ENCODE measurements around the gene APBA1. TPM values are rescaled to one million over a fixed set of nuclear protein-coding genes. Genes with fewer than 3 reads are reported as not detected.
"Not testable (repeated sequence)": the region's sequence is repeated elsewhere in the genome, so short reads cannot be mapped to it uniquely, and the experiment has no call there.

Gene APBA1
- total and polyA plus RNA-seq, 9 of the 15 experiments (the other 6 are each of a cell fraction or from before 2014, with no cell fraction given), result 0.01 to 0.02 TPM; not detected in 7

DNA sequence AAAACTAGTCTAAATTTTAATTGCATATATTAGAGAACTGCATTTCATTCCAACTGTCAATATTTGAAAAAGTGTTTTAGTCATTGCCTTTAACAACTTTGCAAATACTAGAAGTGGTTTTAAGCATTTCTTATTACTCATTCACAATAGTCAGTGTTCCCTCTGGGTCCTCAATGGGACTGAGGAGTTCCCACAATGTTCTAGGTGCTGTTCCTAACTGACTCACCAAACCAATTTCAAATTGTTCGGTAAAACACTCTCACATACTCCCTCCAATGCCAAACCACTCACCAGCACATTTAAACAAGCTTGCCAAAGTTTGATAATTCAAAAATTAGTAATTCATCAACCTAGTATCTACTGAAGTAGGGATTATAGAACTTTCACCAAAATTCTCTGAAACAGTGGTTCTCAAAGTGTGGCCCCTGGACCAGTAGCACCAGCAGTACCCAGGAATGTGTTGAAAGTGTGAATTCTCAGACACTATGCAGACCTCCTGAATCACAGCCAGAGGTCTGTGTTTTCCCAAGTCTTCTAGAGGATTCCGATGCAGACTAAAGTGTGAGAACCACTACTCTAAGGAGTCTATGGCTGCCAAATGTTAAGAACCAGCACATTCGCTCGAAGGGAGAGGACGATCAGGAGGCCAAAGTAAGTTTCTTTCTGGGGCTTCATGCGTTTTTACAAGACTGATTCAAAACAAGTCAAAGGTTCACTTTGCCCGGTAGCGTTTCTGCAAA is 72.8 kb downstream of the APBA1 start:
- no peaks in the 10 kb centered on the region for H4K20me1 ChIP-seq (replicated peaks; ENCODE audit: control insufficient read depth, insufficient read depth, low read length)
- H3K27me3 ChIP-seq (ENCODE audit: control insufficient read depth in 2 of 2, insufficient read depth in 2 of 2, low read length in 2 of 2), result peaks cover 0 to 5% of the 10 kb centered on the region in 2 experiments; a peak in 2 of 5 replicates
- TF ChIP-seq, protein P1, sequence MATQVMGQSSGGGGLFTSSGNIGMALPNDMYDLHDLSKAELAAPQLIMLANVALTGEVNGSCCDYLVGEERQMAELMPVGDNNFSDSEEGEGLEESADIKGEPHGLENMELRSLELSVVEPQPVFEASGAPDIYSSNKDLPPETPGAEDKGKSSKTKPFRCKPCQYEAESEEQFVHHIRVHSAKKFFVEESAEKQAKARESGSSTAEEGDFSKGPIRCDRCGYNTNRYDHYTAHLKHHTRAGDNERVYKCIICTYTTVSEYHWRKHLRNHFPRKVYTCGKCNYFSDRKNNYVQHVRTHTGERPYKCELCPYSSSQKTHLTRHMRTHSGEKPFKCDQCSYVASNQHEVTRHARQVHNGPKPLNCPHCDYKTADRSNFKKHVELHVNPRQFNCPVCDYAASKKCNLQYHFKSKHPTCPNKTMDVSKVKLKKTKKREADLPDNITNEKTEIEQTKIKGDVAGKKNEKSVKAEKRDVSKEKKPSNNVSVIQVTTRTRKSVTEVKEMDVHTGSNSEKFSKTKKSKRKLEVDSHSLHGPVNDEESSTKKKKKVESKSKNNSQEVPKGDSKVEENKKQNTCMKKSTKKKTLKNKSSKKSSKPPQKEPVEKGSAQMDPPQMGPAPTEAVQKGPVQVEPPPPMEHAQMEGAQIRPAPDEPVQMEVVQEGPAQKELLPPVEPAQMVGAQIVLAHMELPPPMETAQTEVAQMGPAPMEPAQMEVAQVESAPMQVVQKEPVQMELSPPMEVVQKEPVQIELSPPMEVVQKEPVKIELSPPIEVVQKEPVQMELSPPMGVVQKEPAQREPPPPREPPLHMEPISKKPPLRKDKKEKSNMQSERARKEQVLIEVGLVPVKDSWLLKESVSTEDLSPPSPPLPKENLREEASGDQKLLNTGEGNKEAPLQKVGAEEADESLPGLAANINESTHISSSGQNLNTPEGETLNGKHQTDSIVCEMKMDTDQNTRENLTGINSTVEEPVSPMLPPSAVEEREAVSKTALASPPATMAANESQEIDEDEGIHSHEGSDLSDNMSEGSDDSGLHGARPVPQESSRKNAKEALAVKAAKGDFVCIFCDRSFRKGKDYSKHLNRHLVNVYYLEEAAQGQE (IDR thresholded peaks at IDR 0.05; ENCODE audit: borderline replicate concordance), result no peak
- TF ChIP-seq, protein P1 (CRISPR knock-in tag; IDR thresholded peaks at IDR 0.05; ENCODE audit: low read depth), result no peak
- TF ChIP-seq TEAD1 (CRISPR knock-in tag; IDR thresholded peaks at IDR 0.05), result no peak
- no peak for TF ChIP-seq ASH1L (IDR thresholded peaks at IDR 0.05; ENCODE audit: borderline replicate concordance, low read depth, partially characterized antibody)
- no peak for TF ChIP-seq ZNF79 (CRISPR knock-in tag; IDR thresholded peaks at IDR 0.05; ENCODE audit: low read depth)
- in situ Hi-C loops (cut with MboI), result no loop called here
- H3K4me1 ChIP-seq (replicated peaks in 1 of 2; ENCODE audit: control insufficient read depth in 2 of 2, insufficient read depth in 2 of 2, low read length in 2 of 2), result no peaks in the 10 kb centered on the region
- WGBS (ENCODE audit: insufficient coverage, low coverage, missing lambda C conversion rate), result 0% methylated on average over 8 of the region's 8 CpGs
- DNase-seq (ENCODE audit: extremely low read depth in 1 of 4, low spot score in 3 of 4) (no peak), FAIRE-seq (no peak), ATAC-seq (no peak)
- no peaks in the 10 kb centered on the region for H3K9me3 ChIP-seq (replicated peaks; ENCODE audit: control insufficient read depth, insufficient read depth, low read depth, low read length)
- H3K9me1 ChIP-seq (ENCODE audit: control insufficient read depth, insufficient read depth, low read length), result no peaks in the 10 kb centered on the region
- H3K4me3 ChIP-seq, result no peak overlapping the region
- H3K27ac ChIP-seq (ENCODE audit: extremely low read depth, low read depth, low read length), result no peak overlapping the region
- H3K4me2 ChIP-seq (ENCODE audit: insufficient read depth, low read length), result no peak overlapping the region
- no peak overlapping the region for H2AFZ ChIP-seq (ENCODE audit: low read depth, low read length)
- ChIA-PET POLR2A (no interaction called here), CTCF (ENCODE audit: low intra/inter-chr PET ratio) (no interaction called here)
- intact Hi-C loops (cut with micrococcal nuclease), result no loop called here
- no peaks in the 10 kb centered on the region for H3K36me3 ChIP-seq (ENCODE audit: control insufficient read depth, insufficient read depth, low read length)
- H3K79me2 ChIP-seq (ENCODE audit: control insufficient read depth, insufficient read depth, low read length), result no peaks in the 10 kb centered on the region
- no peak overlapping the region for H3K9ac ChIP-seq (ENCODE audit: insufficient read depth in 1 of 2, low read depth in 2 of 2, low read length in 2 of 2)
- no TSS peak for BruUV-seq (replicated peaks)

DNA sequence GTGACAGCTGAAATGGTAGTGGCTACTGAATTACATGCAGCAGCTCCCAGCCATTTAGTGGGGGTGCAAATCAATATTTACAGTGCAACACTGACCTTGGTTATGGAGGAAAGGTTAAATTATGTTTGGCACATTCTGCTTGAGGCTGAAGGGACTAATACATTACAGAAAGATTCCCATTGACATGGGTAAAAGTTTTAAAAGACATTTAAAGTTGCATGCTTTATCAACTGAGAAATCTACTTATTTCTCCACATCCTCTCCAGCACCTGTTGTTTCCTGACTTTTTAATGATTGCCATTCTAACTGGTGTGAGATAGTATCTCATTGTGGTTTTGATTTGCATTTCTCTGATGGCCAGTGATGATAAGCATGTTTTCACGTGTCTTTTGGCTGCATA is 75.3 kb downstream of the APBA1 start:
- ATAC-seq; H3K4me3 ChIP-seq; H4K20me1 ChIP-seq (replicated peaks; ENCODE audit: control insufficient read depth, insufficient read depth, low read length); H2AFZ ChIP-seq (ENCODE audit: low read depth, low read length); intact Hi-C loops (cut with micrococcal nuclease); H3K36me3 ChIP-seq (ENCODE audit: control insufficient read depth, insufficient read depth, low read length); H3K9me1 ChIP-seq (ENCODE audit: control insufficient read depth, insufficient read depth, low read length); H3K27me3 ChIP-seq (ENCODE audit: control insufficient read depth in 2 of 2, insufficient read depth in 2 of 2, low read length in 2 of 2); in situ Hi-C loops (cut with MboI); H3K79me2 ChIP-seq (ENCODE audit: control insufficient read depth, insufficient read depth, low read length); BruUV-seq (replicated peaks); POLR2A ChIA-PET; DNase-seq (ENCODE audit: extremely low read depth in 1 of 4, low spot score in 3 of 4); H3K9me3 ChIP-seq (replicated peaks; ENCODE audit: control insufficient read depth, insufficient read depth, low read depth, low read length); H3K4me1 ChIP-seq (replicated peaks in 1 of 2; ENCODE audit: control insufficient read depth in 2 of 2, insufficient read depth in 2 of 2, low read length in 2 of 2); H3K4me2 ChIP-seq (ENCODE audit: insufficient read depth, low read length); FAIRE-seq; H3K9ac ChIP-seq (ENCODE audit: insufficient read depth in 1 of 2, low read depth in 2 of 2, low read length in 2 of 2); H3K27ac ChIP-seq (ENCODE audit: extremely low read depth, low read depth, low read length); CTCF ChIA-PET (ENCODE audit: low intra/inter-chr PET ratio): not testable (repeated sequence)
- 0% methylated on average over 1 of the region's 1 CpG for WGBS (ENCODE audit: insufficient coverage, low coverage, missing lambda C conversion rate)
